OCI-LY7 (cell line): Measurements from ENCODE around the gene ATP9A. TPM values are rescaled to one million over a fixed set of nuclear protein-coding genes. Genes with fewer than 3 reads are reported as not detected.

ENCODE experiments used
- BruUV-seq: library from RNA; stranded (reverse); fragments of 400-500 nt; replicated peaks from 2 replicates; lab custom pipeline; 2021; lab: Mats Ljungman, UMichigan
- CTCF ChIA-PET: fragments of 300-600 bp; sonication (Branson Sonifier 250); formaldehyde crosslinking; loops from one replicate; lab custom pipeline; 2022; ENCODE audit warnings: antibody characterized with exemption; ENCODE audit not compliant: unreplicated experiment; lab: Charles Lee
- POLR2A ChIA-PET: fragments of 300-600 bp; sonication (Branson Sonifier 250); formaldehyde crosslinking; loops from one replicate; lab custom pipeline; 2022; ENCODE audit warnings: antibody characterized with exemption; lab: Charles Lee
- DNase-seq: peaks from one replicate; pipeline ENCODE4 v3.0.0-alpha.2; 2015; ENCODE audit warnings: low spot score
- H2AFZ ChIP-seq: fragments of 200-600 bp; sonication (generic), shearing (Covaris generic); 2 replicates; pipeline ENCODE4 v1.6.1; 2014; ENCODE audit warnings: mild to moderate bottlenecking, antibody characterized with exemption, low read length, moderate library complexity
- H3K27ac ChIP-seq: fragments of 200-600 bp; sonication (generic); 2 replicates; pipeline ENCODE4 v1.5.1; 2014; ENCODE audit warnings: mixed run types, low read depth, mild to moderate bottlenecking, moderate library complexity, low read length, inconsistent platforms; ENCODE audit not compliant: poor library complexity, severe bottlenecking
- H3K36me3 ChIP-seq: fragments of 200-600 bp; sonication (generic); 2 replicates; pipeline ENCODE4 v1.6.1; 2014; ENCODE audit warnings: mild to moderate bottlenecking, antibody characterized with exemption, low read length, moderate library complexity, mixed read lengths; ENCODE audit not compliant: insufficient read depth
- H3K4me1 ChIP-seq: fragments of 200-600 bp; sonication (generic); 2 replicates; pipeline ENCODE4 v1.5.1; 2014; ENCODE audit warnings: mild to moderate bottlenecking, low read length; ENCODE audit not compliant: insufficient read depth, poor library complexity, severe bottlenecking
- H3K4me2 ChIP-seq: fragments of 200-600 bp; sonication (generic); 2 replicates; pipeline ENCODE4 v1.6.1; 2014; ENCODE audit warnings: mild to moderate bottlenecking, low read length
- H3K4me3 ChIP-seq: fragments of 200-600 bp; sonication (generic); 2 replicates; pipeline ENCODE4 v1.5.1; 2014; ENCODE audit warnings: mild to moderate bottlenecking, low read depth, low read length; ENCODE audit not compliant: poor library complexity, severe bottlenecking
- H3K79me2 ChIP-seq: fragments of 200-600 bp; sonication (generic); 2 replicates; pipeline ENCODE4 v1.6.1; 2016; ENCODE audit warnings: low read depth, mild to moderate bottlenecking, low read length, moderate library complexity, mixed read lengths; ENCODE audit not compliant: insufficient read depth
- H3K9me2 ChIP-seq: fragments of 200-600 bp; sonication (generic); 2 replicates; pipeline ENCODE4 v1.6.1; 2016; ENCODE audit warnings: mild to moderate bottlenecking, low read length, mixed read lengths; ENCODE audit not compliant: insufficient read depth
- H3K9me3 ChIP-seq: fragments of 200-600 bp; sonication (generic); 2 replicates; pipeline ENCODE4 v1.6.1; 2014; ENCODE audit warnings: mild to moderate bottlenecking, mixed run types, low read length, mixed read lengths
- H4K20me1 ChIP-seq: fragments of 200-600 bp; sonication (generic); 2 replicates; pipeline ENCODE4 v1.6.1; 2014; ENCODE audit warnings: mild to moderate bottlenecking, antibody characterized with exemption, low read length, moderate library complexity, mixed read lengths; ENCODE audit not compliant: insufficient read depth
- CTCF ChIP-seq: fragments of 200-600 bp; sonication (generic); conservative IDR thresholded peaks from 2 replicates; pipeline ENCODE4 v1.5.1; 2014; ENCODE audit warnings: mild to moderate bottlenecking, antibody characterized with exemption, low read length, moderate library complexity, mixed read lengths
- EZH2phosphoT487 ChIP-seq: fragments of 200-600 bp; sonication (generic); IDR thresholded peaks from 2 replicates; pipeline ENCODE4 v1.6.1; 2018; ENCODE audit warnings: low read depth, borderline replicate concordance, mild to moderate bottlenecking, mixed run types, antibody characterized with exemption, low read length, moderate library complexity, mixed read lengths
- intact Hi-C: fragments of 100-400 bp; cut with micrococcal nuclease; formaldehyde crosslinking; loops from one replicate; pipeline ENCODE4 v1.10.0; 2022; ENCODE audit not compliant: unreplicated experiment
- total RNA-seq, 2 experiments: library from RNA; depleted of rRNA in 1 of 2; stranded (reverse); fragments of >200 nt in 1 of 2; shearing (Covaris generic) in 1 of 2; gene quantifications; 2 replicates each; pipeline ENCODE4 v1.2.3, GENCODE V29; 2014 to 2022

ATP9A gene
- total RNA-seq, 2 experiments from 2014 or later, result 0.67 to 0.85 TPM

GRCh38 chr20:51551186-51551585 lies 217.0 kb downstream of the ATP9A start:
- ChIA-PET CTCF (no interaction called here), POLR2A (interaction anchor here (0.7 to 0.9 kb wide), 3 partner anchors 16 to 61 kb away, joined by 5 to 9 read pairs (median 6); no protein-coding TSS in a partner anchor)
- intact Hi-C loops, result no loop called here
- H2AFZ ChIP-seq, result no peak overlapping the region
- no peaks in the 10 kb centered on the region for H3K9me2 ChIP-seq
- no peak for TF ChIP-seq CTCF
- no peak for TF ChIP-seq EZH2phosphoT487
- H3K36me3 ChIP-seq, result no peaks in the 10 kb centered on the region
- H3K4me3 ChIP-seq, result no peak overlapping the region
- no peaks in the 10 kb centered on the region for H3K9me3 ChIP-seq
- no peaks in the 10 kb centered on the region for H3K79me2 ChIP-seq
- no peak overlapping the region for H3K27ac ChIP-seq
- BruUV-seq, result no TSS peak
- no peak overlapping the region for H3K4me2 ChIP-seq
- DNase-seq, result no peak
- no peaks in the 10 kb centered on the region for H4K20me1 ChIP-seq
- H3K4me1 ChIP-seq, result peaks cover 9% of the 10 kb centered on the region

DNA sequence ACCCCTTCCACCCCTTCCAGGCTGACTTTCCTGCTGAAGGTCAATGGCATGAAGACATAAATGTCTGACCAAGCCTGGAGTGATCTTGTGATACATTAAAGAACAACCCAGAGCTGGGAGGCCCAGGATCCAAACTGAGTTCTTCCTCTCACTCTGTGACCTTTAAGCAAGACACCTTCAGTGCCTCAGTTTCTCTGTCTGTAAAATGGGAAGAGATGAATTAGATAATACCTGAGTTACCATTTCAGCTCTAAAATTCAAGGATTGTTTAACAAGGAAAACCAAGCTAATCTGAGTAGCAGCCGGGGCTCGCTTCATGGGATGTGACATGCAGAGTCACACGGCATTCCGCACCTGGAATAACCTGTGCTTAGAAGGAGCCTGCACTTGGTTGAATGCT lies 218.7 kb downstream of the ATP9A start:
- intact Hi-C loops, result no loop called here
- Histone ChIP-seq H4K20me1 (no peaks in the 10 kb centered on the region), H3K4me1 (peaks cover 5% of the 10 kb centered on the region), H3K4me3 (no peak overlapping the region), H3K4me2 (no peak overlapping the region), H2AFZ (no peak overlapping the region), H3K36me3 (no peaks in the 10 kb centered on the region), H3K9me2 (no peaks in the 10 kb centered on the region), H3K27ac (no peak overlapping the region), H3K79me2 (no peaks in the 10 kb centered on the region), H3K9me3 (no peaks in the 10 kb centered on the region)
- ChIA-PET CTCF (no interaction called here), POLR2A (interaction anchor here (0.5 kb wide), 1 partner anchor 1069 kb away, joined by 3 read pairs; no protein-coding TSS in a partner anchor)
- BruUV-seq, result no TSS peak
- DNase-seq, result no peak
- TF ChIP-seq EZH2phosphoT487, result no peak
- TF ChIP-seq CTCF, result no peak

GRCh38 chr20:51547951-51548350 lies 220.2 kb downstream of the ATP9A start:
- Histone ChIP-seq H4K20me1 (no peaks in the 10 kb centered on the region), H3K79me2 (no peaks in the 10 kb centered on the region), H3K27ac (no peak overlapping the region), H3K4me1 (peaks cover 8% of the 10 kb centered on the region), H3K4me3 (no peak overlapping the region), H2AFZ (no peak overlapping the region), H3K9me2 (no peaks in the 10 kb centered on the region), H3K36me3 (no peaks in the 10 kb centered on the region), H3K9me3 (no peaks in the 10 kb centered on the region), H3K4me2 (no peak overlapping the region)
- POLR2A ChIA-PET, result interaction anchor here (0.5 to 1.5 kb wide), 3 partner anchors 23 to 615 kb away, joined by 3 to 6 read pairs (median 3); no protein-coding TSS in a partner anchor
- DNase-seq, result no peak
- intact Hi-C loops, result no loop called here
- BruUV-seq, result no TSS peak
- no peak for TF ChIP-seq CTCF
- TF ChIP-seq EZH2phosphoT487, result no peak
- CTCF ChIA-PET, result no interaction called here
